ENCODE results near the gene TSHR.

DNA sequence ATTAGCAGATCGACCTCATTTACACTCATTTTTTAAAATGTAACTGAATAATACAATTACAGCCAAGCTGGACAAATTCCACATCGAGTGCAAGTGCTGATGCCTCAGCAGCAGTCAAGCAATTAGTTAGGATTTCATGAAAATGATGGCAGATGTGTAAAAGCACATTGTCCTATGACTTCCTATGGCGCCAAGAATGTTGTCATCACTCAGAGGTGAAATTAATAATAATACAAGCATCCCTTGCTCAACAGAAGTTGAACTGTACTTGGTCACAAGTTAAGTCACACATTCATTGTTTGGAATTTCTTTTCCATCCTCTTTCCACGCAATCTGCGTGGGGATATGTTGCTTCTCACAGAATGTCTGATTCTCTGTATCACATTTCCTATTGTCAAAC is 148.0 kb downstream of the TSHR start:
- TF ChIP-seq, protein P1, sequence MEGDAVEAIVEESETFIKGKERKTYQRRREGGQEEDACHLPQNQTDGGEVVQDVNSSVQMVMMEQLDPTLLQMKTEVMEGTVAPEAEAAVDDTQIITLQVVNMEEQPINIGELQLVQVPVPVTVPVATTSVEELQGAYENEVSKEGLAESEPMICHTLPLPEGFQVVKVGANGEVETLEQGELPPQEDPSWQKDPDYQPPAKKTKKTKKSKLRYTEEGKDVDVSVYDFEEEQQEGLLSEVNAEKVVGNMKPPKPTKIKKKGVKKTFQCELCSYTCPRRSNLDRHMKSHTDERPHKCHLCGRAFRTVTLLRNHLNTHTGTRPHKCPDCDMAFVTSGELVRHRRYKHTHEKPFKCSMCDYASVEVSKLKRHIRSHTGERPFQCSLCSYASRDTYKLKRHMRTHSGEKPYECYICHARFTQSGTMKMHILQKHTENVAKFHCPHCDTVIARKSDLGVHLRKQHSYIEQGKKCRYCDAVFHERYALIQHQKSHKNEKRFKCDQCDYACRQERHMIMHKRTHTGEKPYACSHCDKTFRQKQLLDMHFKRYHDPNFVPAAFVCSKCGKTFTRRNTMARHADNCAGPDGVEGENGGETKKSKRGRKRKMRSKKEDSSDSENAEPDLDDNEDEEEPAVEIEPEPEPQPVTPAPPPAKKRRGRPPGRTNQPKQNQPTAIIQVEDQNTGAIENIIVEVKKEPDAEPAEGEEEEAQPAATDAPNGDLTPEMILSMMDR (conservative IDR thresholded peaks at IDR 0.05; ENCODE audit: low read depth in 2 of 2) = no peak
- TF ChIP-seq POLR2AphosphoS5 (IDR thresholded peaks at IDR 0.05; ENCODE audit: low read depth) = no peak
- no peak for TF ChIP-seq EZH2 (IDR thresholded peaks at IDR 0.05; ENCODE audit: low read depth, unreplicated experiment)
- no peak for TF ChIP-seq ZNF114 (CRISPR knock-in tag; IDR thresholded peaks at IDR 0.05)
- no peak for TF ChIP-seq EZH2phosphoT487 (IDR thresholded peaks at IDR 0.05; ENCODE audit: unreplicated experiment)
- TF ChIP-seq JUNB (IDR thresholded peaks at IDR 0.05; ENCODE audit: unreplicated experiment) = no peak
- TF ChIP-seq CREB1 (CRISPR knock-in tag; IDR thresholded peaks at IDR 0.05; ENCODE audit: low read depth) = no peak
- TF ChIP-seq NANOG (IDR thresholded peaks at IDR 0.05; ENCODE audit: borderline replicate concordance) = no peak
- TF ChIP-seq, protein P2, sequence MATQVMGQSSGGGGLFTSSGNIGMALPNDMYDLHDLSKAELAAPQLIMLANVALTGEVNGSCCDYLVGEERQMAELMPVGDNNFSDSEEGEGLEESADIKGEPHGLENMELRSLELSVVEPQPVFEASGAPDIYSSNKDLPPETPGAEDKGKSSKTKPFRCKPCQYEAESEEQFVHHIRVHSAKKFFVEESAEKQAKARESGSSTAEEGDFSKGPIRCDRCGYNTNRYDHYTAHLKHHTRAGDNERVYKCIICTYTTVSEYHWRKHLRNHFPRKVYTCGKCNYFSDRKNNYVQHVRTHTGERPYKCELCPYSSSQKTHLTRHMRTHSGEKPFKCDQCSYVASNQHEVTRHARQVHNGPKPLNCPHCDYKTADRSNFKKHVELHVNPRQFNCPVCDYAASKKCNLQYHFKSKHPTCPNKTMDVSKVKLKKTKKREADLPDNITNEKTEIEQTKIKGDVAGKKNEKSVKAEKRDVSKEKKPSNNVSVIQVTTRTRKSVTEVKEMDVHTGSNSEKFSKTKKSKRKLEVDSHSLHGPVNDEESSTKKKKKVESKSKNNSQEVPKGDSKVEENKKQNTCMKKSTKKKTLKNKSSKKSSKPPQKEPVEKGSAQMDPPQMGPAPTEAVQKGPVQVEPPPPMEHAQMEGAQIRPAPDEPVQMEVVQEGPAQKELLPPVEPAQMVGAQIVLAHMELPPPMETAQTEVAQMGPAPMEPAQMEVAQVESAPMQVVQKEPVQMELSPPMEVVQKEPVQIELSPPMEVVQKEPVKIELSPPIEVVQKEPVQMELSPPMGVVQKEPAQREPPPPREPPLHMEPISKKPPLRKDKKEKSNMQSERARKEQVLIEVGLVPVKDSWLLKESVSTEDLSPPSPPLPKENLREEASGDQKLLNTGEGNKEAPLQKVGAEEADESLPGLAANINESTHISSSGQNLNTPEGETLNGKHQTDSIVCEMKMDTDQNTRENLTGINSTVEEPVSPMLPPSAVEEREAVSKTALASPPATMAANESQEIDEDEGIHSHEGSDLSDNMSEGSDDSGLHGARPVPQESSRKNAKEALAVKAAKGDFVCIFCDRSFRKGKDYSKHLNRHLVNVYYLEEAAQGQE (IDR thresholded peaks at IDR 0.05; ENCODE audit: unreplicated experiment) = no peak
- TF ChIP-seq ZNF331 (CRISPR knock-in tag; IDR thresholded peaks at IDR 0.05; ENCODE audit: low read depth) = no peak
